Measurements from ENCODE around the gene LRP1B.

Gene LRP1B

GRCh38 chr2:140274891-140275290 lies 1855.9 kb downstream of the LRP1B start:
- peak; percentile 12 for DNase-seq

GRCh38 chr2:140273958-140274357 lies 1856.9 kb downstream of the LRP1B start:
- no peak for DNase-seq

GRCh38 chr2:140273408-140273807 lies 1857.4 kb downstream of the LRP1B start:
- no peak for DNase-seq

- peak; percentile 8 for DNase-seq
Observed at GRCh38 chr2:140270224-140270623, 1860.6 kb downstream of the LRP1B start.

- no peak for DNase-seq
Observed at GRCh38 chr2:140269000-140269399, 1861.8 kb downstream of the LRP1B start.

GRCh38 chr2:140262908-140263307 lies 1867.9 kb downstream of the LRP1B start:
- DNase-seq, result no peak

GRCh38 chr2:140257692-140258300 lies 1873.0 kb downstream of the LRP1B start:
- DNase-seq, result no peak

- peak; percentile 8 for DNase-seq
Observed at GRCh38 chr2:140256080-140256479, 1874.7 kb downstream of the LRP1B start.

- no peak for DNase-seq
Observed at GRCh38 chr2:140249821-140250220, 1881.0 kb downstream of the LRP1B start.

GRCh38 chr2:140248623-140249022 lies 1882.2 kb downstream of the LRP1B start:
- no peak for DNase-seq

GRCh38 chr2:140247451-140248195 lies 1883.2 kb downstream of the LRP1B start:
- DNase-seq, result no peak

GRCh38 chr2:140246957-140247356 lies 1883.9 kb downstream of the LRP1B start:
- DNase-seq, result no peak

- no peak for DNase-seq
Observed at GRCh38 chr2:140246058-140246457, 1884.8 kb downstream of the LRP1B start.

GRCh38 chr2:140242889-140243288 lies 1887.9 kb downstream of the LRP1B start:
- no peak for DNase-seq

- DNase-seq, result no peak
Observed at GRCh38 chr2:140234116-140234515, 1896.7 kb downstream of the LRP1B start.

GRCh38 chr2:140210963-140211362 lies 1919.9 kb downstream of the LRP1B start:
- no peak for DNase-seq

GRCh38 chr2:140205093-140205492 lies 1925.7 kb downstream of the LRP1B start:
- no peak for DNase-seq

GRCh38 chr2:140203347-140203746 lies 1927.5 kb downstream of the LRP1B start:
- DNase-seq, result no peak

- DNase-seq, result no peak
Observed at GRCh38 chr2:140201572-140201971, 1929.2 kb downstream of the LRP1B start.

GRCh38 chr2:140200764-140201163 lies 1930.1 kb downstream of the LRP1B start:
- no peak for DNase-seq

- no peak for DNase-seq
Observed at GRCh38 chr2:140200307-140200706, 1930.5 kb downstream of the LRP1B start.

GRCh38 chr2:140199312-140199711 lies 1931.5 kb downstream of the LRP1B start:
- no peak for DNase-seq

GRCh38 chr2:140187086-140187485 lies 1943.7 kb downstream of the LRP1B start:
- DNase-seq, result no peak

GRCh38 chr2:140186313-140186712 lies 1944.5 kb downstream of the LRP1B start:
- peak; percentile 6 for DNase-seq
